ENCODE data around the gene EVI2B.
A peak's percentile ranks its signal among the peaks of the same experiment; 100 is the strongest.
"Not testable (repeated sequence)": the region's sequence is repeated elsewhere in the genome, so short reads cannot be mapped to it uniquely, and the experiment has no call there.

Gene EVI2B, protein sequence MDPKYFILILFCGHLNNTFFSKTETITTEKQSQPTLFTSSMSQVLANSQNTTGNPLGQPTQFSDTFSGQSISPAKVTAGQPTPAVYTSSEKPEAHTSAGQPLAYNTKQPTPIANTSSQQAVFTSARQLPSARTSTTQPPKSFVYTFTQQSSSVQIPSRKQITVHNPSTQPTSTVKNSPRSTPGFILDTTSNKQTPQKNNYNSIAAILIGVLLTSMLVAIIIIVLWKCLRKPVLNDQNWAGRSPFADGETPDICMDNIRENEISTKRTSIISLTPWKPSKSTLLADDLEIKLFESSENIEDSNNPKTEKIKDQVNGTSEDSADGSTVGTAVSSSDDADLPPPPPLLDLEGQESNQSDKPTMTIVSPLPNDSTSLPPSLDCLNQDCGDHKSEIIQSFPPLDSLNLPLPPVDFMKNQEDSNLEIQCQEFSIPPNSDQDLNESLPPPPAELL

DNA sequence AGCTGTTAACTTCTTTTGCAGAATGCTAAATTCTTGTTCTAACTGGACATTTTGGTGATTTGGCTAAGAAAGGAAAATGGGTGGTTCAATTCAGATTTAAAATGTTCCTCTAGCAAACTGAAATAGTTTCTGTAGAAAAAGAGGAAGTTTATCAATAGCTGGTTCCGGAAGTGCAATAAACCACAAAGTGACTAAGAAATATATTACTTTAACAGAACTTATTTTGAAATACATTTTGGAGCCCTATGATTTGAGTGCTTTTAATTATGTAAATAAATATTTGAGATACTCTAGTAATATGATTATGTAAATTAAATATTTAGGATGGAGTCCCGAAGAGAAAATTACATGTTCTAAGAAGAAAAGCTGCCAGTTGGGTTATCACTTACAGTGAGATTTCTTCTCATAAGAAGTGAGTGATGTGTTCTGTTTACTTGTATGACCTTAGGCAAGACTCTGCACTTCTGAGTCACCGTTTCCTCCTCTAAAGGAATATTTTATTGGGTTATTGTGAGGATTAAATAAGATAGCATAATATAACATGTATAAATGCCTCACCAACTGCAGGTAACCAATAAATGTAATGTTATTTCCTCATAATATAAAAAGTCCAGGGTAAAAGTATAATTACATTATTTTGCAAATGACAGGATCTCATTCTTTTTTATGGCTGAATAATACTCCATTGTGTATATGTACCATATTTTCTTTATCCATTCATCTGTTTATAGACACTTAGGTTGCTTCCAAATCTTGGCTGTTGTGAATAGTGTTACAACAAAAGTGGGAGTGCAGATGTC, at the start of gene EVI2B:
EVI2B (minus strand) TSS at position 73 of the 800 bp plus-strand sequence. CDS start 8,445 bp downstream, outside the sequence.
- DNase-seq = no peak

DNA sequence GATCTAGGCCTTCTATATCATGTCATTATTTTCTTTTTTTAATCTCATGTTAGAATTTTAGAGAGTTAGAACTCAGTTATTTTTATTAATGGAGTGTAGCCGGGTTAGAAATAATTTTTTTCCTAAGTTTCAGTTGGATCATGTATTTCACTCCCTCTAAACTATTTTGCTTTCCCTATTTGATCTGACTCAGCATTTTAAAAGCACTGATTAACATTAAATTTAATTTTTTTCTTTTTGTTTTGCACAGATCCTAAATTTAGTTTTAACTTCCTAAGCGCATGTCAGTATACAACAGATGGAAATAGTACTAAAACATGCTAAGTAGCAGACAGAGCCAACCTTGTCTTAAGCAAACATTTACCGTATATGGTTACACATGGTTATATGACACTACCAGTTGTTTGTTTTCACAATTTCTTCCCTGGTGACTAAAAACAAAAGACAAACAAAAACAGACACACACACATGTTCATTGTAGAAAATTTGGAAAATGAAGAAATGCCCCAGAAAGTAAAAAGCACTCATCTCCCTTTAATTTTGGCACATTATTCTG, 44.1 kb upstream of the EVI2B start:
- DNase-seq = no peak

DNA sequence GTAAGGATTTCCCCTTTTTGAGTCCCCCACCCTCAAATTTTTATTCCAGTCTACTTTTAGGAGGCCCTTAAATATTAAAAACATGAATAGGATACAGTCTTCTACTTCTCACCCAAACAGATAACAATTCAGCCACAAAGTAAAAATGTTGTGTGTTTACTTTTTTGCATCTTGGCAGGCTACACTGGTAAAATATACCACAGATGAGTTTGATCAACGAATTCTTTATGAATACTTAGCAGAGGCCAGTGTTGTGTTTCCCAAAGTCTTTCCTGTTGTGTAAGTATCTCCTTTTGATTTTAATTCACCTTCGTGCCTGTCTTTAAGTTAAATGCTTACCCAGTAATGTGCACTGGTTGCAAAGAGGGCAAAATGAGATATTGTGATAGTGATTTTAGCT, 43.2 kb upstream of the EVI2B start:
- DNase-seq = no peak

DNA sequence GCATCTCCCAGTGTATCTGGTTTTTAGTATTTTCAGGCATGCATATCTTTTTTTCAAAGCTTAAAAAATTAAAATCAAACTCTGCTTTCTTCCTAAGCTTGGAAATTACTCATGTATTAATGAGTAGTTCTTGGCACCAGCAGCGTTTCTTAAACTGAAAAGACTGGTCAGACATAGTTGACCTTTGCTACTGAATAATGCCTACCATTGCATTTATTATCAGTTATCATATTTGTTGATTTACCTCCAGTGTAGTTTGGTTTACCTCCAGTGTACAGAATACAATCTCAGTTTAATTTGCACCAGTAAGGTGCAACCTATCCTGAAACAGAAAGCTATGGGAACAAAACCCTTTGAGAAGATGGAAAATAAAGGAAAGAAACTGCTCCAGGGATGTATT, 42.1 kb upstream of the EVI2B start:
- DNase-seq = no peak

DNA sequence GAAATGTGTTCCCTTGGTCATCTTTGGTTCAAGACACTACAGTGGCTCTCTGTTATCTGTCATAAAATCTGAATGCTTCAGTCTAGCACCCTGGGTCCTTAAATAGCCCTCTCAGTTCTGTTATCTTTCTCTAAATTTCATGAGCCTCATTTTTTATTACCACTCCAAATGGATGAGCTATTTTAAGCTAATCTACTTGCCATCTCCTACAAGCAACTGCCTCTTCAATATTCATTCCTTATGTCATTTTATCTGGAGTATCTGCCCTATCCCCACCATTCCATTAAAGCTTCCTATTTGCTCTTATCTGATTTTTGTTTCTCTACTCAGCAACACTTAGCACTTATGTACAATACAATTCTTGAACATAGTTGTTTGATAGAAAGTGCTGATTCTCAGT, 35.6 kb upstream of the EVI2B start:
- no peak for DNase-seq

DNA sequence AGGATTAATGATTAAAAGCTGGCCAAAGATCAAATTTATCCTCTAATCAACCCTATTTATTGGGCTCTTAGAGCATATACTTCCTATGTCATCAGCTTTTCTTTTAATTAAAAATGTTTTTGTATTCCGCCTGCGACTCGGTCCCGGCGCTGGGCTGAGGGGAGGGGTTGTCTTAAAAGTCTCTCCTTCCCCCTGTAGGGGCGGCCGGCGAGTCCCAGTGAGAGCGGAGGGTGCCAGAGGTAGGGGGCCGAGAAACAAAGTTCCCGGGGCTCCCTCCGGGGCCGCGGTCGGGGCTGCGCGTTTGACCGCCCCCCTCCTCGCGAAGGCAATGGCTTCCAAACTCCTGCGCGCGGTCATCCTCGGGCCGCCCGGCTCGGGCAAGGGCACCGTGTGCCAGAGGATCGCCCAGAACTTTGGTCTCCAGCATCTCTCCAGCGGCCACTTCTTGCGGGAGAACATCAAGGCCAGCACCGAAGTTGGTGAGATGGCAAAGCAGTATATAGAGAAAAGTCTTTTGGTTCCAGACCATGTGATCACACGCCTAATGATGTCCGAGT, 31.4 kb upstream of the EVI2B start:
- not testable (repeated sequence) for DNase-seq

DNA sequence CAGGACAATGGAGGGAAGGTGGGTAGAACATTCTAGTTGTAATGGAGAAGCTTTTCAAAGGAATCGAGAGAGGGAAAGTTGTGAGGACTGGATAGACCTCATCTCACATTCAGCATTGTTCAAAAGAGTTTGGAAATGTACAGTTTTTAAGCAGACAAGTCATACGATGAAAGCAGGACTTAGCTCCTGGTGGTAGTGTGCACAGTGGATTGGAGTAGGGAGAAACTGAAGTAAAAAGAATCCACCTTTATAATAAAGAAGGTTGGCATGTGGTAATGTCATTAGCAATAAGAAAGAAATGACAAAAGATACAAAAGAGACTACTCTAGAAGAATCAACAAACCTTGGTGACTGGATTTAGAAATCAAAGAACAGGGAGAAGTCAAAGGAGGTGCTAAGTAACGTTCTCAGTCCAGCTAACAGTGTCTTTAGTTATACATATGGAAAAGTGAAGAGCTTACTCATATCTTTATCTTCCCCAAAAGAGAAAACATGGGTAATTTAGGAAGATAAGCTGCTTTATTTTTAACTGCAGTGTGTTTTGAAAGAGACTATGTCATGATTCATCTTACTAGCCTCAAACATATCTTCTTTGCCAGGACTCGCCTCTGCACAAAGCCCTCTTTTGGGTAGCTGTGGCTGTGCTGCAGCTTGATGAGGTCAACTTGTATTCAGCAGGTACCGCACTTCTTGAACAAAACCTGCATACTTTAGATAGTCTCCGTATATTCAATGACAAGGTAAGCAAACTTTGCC, 26.2 kb upstream of the EVI2B start:
- DNase-seq = peak; percentile 72

DNA sequence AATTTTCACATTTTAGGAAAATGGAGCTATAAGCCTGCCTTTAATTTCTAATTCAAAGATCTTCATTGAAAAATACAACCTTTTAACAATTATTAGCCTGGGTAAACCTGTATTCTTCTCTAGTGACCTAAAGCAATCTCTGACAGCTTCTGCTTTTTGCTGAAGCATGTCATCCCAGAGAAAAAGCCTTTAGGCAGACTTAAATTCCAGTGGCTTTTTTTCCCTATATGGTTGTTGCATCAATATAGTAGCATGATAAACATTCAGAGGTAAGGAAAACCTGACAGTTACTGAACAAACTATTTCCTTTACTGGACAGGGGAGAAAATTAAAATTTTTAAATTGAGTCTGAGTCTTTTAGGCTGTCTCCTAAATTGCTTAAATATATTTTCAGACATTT, 15.4 kb upstream of the EVI2B start:
- DNase-seq = peak; percentile 58

DNA sequence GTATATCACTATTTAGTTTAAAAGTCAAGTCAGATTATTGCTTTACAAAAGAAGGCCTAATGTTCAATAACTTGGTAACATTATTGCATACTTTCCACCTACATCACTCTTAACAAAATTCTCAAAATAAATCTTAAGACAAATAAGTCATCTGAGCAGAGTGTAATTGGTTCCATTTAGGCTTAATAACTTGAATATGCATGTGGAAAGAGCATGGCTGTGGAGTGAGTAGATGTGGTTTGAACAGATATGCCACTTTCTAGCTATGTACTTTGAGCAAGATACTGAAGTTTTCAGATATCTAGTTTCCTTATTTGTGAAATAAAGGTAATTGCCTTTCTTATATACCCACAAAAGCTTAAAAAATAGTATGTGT, 14.3 kb upstream of the EVI2B start:
- DNase-seq = peak; percentile 76

DNA sequence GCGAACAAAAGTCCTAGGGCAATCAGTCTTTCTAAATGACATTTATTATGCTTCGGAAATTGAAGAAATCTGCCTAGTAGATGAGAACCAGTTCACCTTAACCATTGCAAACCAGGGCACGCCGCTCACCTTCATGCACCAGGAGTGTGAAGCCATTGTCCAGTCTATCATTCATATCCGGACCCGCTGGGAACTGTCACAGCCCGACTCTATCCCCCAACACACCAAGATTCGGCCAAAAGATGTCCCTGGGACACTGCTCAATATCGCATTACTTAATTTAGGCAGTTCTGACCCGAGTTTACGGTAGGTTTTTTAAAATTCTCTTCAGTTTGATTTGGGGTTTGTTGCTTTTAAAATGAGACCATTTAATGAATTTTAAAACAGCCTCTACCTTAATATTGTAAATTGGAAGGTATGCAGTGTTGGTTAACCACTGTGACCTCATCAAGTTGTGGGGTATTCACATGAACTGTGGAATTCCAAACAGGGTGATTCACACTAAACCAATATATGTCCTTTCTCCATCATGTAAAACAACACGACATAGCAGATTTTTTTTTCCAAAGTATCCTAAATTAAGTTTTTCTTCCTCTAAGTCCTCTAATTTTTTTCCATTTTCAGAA, 13.8 kb upstream of the EVI2B start:
- DNase-seq = peak; percentile 93

DNA sequence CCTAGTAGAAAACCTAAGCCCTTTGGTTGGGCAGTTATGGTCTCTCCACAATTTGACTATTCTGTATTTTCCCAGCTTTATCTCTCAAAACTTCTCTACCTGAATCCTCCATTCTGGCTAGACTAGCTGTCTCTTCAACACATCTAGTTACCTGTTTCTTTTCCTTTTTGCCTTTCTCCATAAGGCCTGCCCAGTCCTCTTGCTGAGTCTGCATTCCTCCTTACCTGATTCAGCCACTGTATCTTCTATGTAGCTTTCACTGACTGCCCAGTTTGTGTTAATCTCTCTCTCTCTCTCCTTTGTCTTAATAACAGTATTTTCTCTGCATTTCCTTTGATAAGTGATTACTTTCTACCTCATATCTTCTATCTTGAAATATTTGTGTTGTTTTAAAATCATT, 9.7 kb upstream of the EVI2B start:
- DNase-seq = no peak

DNA sequence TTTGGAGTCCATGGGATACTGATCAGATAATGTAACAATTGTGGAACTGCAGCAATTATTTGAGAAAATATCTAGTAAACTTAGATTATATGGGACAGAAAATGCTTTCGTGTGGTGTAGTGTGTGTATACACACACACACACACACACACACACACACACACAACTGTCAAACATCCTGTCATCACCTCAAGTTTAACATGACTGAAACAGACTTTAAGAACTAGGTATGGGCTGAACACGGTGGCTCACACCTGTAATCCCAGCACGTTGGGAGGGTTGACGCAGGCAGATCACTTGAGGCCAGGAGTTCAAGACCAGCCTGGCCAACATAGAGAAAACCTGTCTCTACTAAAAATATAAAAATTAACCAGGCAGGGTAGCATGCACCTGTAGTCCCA, 8.1 kb upstream of the EVI2B start:
- no peak for DNase-seq

DNA sequence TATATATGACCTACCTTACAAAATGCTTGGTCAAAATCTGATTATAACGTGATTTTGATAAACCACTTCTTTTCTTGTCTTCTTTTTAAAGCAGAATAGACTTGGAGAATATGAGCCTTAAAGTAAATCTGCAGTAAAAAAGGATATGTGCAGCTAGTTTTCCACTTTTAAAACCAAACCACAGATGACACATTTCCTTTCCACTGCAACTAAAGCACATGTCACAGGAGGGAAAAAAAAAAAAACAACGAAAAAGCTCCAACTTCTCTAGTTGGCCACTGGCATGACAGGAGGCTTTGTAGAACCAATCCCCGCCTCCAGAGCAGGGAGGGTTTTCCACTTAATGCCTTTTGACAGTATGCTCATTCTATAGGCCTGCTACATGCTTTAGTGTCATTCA, 7.6 kb upstream of the EVI2B start, which contains the start of gene EVI2A:
EVI2A (minus strand) TSS at position 142 of the 400 bp plus-strand sequence. CDS start 2,609 bp downstream, outside the sequence.
- DNase-seq = peak; percentile 89

DNA sequence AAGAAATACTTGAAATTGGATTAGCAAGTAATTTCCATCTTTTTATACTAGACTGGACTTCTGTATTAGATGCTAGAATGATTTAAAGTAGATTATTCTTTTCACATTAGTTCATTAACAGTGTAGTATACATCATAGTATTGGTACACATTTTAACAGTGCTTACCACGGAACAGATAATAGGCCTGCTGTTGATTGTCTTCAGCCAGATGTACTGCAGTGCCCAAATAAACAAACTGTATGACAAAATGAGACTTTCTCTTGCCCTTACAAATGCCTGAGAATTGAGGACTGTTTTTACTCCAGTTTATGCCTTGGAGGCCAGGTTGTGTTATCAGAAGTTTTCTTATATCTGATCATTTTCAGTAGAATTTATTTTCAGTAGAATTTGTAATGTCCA, 6.9 kb upstream of the EVI2B start:
- no peak for DNase-seq

DNA sequence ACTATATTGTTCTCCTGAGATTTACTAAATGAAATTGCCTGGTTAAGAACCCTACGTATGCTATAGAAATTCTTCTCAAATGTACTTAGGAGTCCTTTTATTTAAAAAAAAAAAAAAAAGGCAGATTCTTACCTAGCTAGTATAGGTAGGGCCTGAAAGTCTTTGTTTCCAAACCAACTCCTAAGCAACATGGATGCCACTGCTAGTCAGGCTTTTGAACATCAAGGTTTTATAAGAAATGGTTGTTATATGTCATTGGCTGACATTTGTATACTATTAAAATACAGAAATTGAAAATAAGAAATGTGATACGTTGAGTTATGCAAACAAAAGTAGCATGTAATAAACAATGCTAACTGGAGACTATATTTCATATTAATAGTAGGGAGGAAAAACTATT, 6.4 kb upstream of the EVI2B start:
- no peak for DNase-seq

DNA sequence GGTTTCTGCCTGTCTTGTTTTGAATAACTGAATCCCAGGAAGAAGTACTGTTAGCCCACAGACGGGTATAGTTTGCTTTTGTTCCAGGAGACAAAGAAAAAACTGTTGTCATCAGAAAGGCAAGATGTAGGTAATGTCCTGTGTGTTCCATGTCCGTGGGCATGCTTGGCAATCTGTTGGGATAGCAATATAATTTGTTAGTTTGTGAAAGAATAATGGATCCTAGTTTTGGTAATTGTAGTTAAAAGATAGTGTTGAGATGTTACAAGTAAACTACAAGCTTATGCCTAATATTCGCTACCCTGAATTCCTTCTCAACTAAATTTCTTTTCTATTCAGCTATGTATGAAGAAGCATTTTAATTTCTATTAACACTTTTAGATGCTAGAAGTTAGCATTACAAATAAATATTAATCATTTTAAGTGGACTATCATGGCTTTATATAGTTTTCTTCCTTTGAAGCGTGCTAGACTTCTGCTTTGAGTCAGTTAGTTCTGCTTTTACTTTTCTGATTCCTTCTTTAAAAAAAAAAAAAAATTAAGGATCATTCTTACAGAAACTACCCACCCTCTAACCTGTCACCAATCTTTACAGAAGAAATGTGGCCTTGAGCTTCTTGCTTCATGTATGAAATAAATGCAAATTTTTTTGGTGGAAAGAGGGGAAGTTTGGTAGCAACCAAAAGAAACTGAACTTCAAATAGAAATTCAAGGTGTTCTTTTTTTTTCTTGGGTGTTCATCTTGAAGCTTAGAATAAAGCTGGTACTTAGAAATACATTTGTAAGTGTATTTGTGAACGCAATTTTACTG, 5.2 kb upstream of the EVI2B start:
- DNase-seq = no peak

DNA sequence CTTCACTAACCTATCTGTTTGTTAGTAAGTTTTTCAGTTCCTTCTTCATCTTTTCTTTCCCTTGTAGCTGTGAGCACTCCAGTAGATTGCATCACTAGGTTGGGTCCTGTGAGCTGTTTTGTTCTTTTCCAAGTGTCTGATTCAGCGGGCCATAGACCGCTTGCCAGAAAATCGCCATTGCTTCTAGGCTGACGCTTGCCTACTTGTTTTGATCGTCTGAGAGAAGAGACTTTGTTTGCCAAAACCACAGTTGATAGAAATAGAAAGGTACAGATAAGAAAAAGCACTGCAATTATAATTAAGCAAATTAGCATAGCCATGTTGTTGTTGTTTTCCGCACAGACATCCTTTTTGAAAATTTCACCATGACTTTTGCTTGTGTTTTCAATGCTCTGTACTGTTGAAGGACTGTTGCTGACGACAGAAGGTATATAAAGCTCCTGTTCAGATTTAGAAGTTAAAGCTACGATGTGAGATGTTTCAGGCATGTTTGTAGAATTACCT, 4.5 kb upstream of the EVI2B start:
- DNase-seq = peak; percentile 63

DNA sequence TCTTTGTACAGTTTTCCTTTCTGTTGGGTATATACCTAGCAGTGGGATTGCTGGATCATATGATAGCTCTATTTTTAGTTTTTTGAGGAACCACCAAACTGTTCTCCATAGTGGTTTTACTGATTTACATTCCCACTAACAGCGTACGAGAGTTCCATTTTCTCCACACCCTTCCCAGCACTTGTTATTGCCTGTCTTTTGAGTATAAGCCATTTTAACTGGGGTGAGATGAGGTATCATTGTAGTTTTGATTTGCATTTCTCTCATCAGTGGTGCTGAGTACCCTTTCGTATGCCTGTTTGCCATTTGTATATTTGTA, 887 bp upstream of the EVI2B start:
- no peak for DNase-seq

DNA sequence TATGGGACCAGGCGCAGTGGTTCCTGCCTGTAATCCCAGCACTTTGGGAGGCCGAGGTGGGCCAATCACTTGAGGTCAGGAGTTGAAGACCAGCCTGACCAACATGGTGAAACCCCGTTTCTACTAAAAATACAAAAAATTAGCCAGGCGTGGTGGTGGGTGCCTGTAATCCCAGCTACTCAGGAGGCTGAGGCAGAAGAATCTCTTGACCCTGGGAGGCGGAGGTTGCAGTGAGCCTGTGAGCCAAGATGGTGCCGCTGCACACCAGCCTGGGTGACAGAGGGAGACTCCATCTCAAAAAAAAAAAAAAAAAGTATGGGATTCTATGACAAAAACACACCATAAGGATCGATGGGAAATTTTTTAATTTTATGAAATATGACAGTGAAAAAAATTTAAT, 1.6 kb downstream of the EVI2B start:
- not testable (repeated sequence) for DNase-seq

DNA sequence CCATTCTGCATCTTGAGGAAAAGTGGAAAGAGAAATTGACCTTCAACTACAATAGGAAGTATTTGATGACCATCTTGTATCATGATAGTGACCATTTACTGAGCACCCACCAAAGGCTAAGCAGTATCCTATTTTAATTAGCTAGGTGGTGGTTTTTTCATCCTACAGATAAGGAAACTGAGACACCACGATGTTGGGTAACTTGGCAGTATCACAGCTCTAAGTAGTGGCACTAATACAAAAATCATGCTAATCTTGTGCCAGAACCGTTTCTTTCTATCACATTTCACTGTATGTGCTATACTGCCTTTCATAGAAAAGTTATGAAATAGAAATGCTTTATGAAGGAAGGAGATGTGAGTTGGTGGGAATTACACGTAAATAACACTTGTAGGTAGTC, 2.3 kb downstream of the EVI2B start:
- no peak for DNase-seq

DNA sequence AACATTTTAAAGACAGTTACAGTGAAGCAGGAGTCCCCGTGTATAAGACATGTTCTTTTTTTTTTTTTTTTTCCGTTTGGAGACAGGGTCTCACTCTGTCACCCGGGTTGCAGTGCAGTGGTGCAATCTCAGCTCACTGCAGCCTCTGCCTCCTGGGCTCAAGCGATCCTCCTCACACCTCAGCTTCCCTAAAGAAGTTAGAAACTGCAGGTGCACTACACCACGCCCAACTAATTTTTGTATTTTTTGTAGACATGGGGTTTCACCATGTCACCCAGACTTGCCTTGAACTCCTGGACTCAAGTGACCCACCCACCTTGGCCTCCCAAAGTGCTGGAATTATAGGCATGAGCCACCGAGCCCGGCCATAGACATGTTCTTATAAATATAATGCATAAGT, 3.0 kb downstream of the EVI2B start:
- no peak for DNase-seq

Data from fibroblast of upper back skin (primary cell).